Renal cortical epithelial cell (primary cell): ENCODE measurements around the gene MAPKAPK3. TPM values are rescaled to one million over a fixed set of nuclear protein-coding genes. Genes with fewer than 3 reads are reported as not detected.

ENCODE experiments used
- DNase-seq: peaks from one replicate; pipeline ENCODE4 v3.0.0-alpha.2; 2011; ENCODE audit warnings: low read depth
- total RNA-seq: library from RNA; depleted of rRNA; stranded (reverse); fragments of >200 nt; gene quantifications from 2 replicates; pipeline ENCODE4 v1.2.3, GENCODE V29; 2014

Gene MAPKAPK3
- total RNA-seq, 1 donor from 2014 or later, result 51.7 TPM

DNA sequence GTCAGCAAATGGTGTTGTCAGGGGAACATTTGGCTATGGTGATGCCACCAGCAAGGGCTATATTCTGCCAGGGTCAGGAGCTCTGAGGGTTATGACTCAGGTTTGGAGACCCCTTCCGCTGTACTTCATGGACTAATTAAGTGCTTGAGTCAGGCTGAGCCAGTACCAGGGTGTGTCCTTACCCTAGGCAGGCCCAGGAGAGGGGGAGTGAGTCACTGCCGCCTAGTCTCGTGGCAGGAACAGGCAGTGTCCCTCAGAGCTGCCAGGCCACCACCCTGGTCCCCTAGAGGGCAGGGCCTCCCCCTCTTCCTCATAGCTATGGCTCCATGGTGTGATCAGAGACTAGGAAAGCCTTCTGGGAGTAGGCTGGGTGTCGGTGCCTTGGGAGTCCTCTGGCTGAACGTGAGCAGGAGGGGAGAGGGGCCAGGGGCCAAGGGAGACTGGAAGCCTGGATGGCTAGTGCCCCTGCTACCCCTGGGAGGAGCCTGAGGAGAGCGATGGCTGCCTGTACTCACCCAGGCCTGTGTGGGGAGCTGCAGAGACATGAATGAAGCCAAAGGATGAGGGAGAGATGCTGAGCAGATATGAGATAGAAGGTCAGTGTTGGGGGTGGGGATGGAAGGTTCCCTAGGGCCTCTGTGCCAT is 10.6 kb downstream of the MAPKAPK3 start:
- DNase-seq, result peak; percentile 92

- DNase-seq, result no peak
Observed at GRCh38 chr3:50628601-50629000, 11.7 kb downstream of the MAPKAPK3 start.

DNA sequence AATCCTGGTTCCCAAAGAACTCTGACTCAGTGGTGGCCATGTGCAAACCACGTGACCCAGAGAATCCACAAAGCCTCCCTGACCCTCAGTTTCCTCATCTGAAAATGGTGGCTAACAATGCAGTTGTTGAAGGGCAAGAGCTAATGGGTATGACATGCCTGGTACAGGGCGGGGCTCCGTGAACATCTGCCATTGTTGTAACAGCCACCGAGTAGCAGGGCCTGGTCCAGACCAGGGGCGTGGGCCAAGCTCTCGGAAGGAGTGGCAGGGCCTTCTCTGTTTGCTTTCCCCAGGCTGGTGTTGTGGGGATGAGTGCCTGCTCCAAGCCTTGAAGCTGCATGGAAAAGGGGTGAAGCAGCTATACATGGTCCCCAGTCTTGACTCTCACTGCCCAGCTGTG is 13.4 kb downstream of the MAPKAPK3 start:
- DNase-seq, result no peak

GRCh38 chr3:50630877-50631276 is 13.9 kb downstream of the MAPKAPK3 start:
- peak; percentile 87 for DNase-seq

DNA sequence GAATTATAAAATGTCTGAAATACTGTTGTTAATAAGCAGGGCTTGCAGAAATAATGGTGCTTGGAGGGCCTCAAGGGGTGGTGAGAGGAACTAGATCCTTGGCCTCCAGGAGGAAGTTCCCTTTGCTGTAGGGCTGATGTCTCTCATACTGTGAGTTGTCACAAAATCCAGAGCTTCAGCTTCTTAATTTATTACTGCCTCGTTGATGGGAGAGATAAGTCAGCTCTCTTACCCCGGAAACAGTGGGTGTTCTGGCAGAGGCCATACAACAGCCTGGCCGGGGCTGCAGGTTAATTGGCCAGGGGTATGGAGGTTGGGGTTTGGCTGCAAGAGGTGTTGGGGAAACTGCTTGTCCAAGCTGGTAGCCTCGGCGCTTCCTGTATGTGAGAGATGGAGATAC is 15.5 kb downstream of the MAPKAPK3 start:
- no peak for DNase-seq

DNA sequence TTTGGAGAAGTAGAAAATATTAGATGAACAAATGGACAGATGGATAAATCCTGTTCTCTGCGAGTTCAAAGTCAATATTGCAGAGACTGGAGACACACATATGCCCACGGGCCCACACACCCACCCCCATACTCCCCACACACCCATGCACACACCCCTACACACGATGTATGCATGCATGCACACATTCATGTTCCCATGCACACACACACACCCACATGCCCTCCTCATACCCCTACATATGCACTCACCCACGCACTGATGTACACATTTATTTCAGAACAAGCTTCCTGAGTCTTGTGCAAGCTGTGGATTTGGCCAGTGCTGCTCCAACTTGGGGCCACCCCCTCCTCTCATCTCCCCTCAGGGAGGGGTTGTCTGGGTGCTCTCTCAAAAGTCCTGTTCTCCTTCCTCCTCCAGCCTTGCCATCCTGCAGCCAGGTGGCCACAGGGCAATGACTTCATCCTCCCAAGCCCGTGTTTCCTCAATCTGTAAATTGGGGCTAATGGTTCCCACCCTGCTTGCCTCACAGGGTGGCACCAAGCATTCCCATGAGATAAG is 16.4 kb downstream of the MAPKAPK3 start:
- DNase-seq, result no peak

DNA sequence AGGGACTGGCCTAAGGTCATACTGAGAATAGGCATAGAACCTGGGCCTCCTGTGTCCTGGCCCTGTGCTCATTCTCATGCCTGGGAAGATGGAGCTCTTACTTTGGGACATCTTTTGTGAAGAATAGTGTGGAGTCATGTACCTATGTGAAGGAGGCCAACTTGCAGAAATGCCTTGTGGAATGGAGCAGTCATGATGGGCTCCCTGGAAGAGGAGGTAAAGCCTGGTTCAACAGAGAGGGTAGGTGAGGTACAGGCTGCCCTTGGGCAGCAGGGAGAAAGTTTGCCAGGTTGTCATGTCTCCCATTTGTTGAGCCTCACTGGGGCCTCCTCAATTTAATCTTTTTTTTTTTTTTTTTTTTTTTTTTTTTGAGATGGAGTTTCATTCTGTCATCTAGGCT is 18.1 kb downstream of the MAPKAPK3 start:
- no peak for DNase-seq

- DNase-seq, result no peak
Observed at GRCh38 chr3:50637011-50637410, 20.1 kb downstream of the MAPKAPK3 start.

GRCh38 chr3:50637945-50638344 is 21.0 kb downstream of the MAPKAPK3 start:
- DNase-seq, result no peak

DNA sequence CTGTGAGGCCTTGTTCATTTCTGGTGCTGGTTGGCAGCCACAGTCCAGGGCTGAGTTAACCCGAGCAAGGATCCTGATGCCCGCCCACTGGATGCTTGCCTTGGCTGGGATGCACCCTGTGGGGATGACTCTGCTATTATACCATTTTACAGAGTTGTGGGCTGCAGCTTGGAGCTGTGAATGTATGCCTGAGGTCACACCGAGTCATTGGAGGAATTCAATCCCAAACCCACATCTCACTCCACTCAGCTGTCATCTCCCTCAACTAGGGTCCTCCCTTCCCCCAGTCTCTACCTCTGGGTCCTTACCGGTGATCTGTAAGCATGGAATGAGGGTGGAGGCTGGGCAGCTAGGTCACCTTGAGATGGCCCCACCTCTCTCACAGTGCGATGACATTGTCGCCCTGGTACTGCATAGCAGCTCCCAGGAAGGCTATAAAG is 22.1 kb downstream of the MAPKAPK3 start:
- DNase-seq, result peak; percentile 52

DNA sequence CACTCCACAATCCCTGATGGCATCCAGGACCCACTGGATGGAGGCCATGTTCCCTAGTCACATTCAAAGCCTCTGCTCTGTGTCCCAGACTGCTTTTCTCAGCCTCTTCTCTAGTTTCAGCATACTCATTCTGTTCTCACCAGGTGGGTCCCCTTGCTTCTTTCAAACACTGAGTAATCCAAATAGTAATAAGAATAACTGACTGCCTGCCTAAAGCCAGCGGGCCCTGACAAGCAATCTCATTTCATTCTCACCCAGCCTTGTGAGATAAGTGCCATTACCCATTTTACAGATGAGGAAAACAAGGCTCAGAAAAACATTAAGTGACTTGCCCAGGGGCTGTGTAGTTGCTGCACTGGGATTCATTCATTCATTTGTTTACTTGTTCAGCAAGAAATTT is 25.4 kb downstream of the MAPKAPK3 start:
- DNase-seq, result no peak

GRCh38 chr3:50644561-50644960 is 27.6 kb downstream of the MAPKAPK3 start:
- DNase-seq, result no peak

- no peak for DNase-seq
Observed at GRCh38 chr3:50645378-50645777, 28.4 kb downstream of the MAPKAPK3 start.

DNA sequence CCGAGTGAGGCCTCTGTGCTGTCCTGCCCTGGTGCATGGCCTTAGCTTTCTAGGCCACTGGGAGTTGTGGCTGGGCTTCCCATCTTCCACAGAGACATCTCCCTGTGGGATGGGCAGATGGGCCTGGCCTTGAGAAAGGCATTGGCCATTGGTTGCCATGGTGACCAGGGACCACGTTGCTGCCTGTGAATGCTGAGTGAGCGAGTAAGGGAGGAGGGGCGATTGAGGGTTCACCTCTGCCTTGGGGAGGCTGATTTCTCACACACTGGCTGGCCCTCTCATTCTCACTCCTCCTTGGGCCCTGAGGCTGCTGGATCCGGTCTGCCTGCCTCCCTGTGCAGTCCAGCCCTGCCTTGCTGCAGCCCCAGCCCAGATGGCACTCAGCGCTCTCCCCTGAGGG is 31.4 kb downstream of the MAPKAPK3 start:
- DNase-seq, result no peak

DNA sequence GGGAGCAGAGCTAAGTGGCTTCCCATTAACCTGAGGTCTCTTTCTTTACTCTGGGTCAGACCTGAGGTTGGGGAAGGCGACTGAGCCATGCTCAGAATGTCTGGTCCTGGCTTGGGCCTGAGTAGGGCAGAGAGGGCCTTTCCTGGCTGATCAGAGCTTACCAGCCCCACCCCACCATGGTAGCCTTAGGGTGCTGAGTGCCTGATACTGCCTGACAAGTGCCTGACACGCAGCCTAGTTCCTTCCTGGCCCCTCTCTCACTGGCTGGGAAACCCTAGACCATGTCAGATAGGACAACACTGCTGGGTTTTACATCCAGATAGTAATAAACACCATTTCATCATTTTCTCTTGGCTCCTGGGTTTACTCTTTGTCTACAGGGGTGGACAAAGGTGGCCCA is 32.0 kb downstream of the MAPKAPK3 start:
- no peak for DNase-seq

- no peak for DNase-seq
Observed at GRCh38 chr3:50649451-50649931, 32.5 kb downstream of the MAPKAPK3 start.

- DNase-seq, result no peak
Observed at GRCh38 chr3:50650018-50650417, 33.1 kb downstream of the MAPKAPK3 start.

DNA sequence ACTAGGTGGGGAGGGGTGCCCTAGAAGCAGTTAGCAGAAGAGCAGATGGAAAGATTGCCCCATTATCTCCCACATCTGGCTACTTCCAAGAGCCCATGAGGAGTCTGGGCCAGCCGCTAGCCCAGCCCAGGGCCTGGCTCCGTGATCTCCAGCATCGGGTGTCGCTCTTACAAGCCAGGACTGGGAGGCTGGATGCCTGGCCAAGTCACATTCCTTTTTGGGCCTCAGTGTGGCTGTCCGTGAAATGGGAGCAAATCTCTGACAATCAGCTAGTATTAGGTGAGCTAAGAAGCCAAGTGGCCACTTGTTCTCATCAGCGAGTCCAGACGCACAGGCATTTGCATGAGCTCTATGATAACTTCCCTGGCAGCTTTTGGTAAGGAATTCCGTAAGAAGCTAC is 34.5 kb downstream of the MAPKAPK3 start:
- DNase-seq, result no peak

GRCh38 chr3:50651920-50652529 is 35.1 kb downstream of the MAPKAPK3 start:
- DNase-seq, result no peak

DNA sequence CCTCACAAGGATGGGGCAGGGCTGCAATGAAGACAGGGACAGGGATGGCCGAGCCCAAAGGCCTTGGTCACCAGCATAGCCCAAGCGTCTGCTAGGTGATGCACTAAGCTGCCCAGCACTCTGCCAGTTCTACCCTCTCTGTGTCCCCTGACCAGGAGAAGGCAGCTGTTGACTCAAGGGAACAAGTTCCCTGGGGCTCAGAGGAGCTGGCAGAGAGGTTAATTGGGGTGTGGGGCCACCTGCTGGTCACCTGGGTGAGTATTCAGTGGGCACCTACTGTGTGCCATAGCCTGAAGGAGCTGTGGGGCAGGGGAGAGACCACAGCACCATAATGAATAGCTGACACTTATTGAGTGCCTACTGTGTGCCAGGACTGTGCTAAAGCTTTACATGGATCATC is 35.8 kb downstream of the MAPKAPK3 start:
- peak; percentile 43 for DNase-seq

DNA sequence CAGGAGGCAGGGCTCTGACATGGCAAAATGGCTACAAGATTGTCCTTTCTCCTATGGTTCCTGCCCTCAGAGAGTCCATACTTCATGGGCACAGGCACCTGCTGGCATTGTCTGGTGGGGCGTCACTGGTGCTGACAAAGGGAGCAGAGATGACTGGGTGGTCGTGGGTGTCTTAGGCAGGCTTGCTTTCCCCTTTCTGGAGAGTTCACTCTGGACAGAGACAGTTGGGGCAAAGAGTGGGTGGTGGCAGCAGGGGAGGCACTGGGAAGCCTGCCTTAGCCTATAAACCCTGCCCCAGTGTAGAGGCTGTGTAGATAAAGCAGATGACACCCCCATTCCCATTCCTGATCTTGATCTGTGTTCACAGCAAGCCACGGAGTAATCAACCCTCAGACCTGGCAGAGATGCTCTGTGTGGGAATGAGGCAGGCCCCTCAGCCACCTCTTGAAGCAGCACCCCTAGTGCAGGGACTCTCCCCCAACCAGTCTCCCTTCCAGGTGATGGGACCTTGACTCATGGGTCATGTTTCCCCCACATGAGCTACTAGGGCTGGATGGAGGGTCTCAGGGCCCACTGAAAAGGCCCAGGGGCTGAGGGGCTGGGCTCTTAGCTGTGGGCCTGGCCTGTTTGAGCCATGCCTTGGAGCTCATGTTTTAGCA is 37.1 kb downstream of the MAPKAPK3 start:
- DNase-seq, result no peak

- peak; percentile 43 for DNase-seq
Observed at GRCh38 chr3:50655009-50655830, 38.3 kb downstream of the MAPKAPK3 start.
